GM21786 (cell line): ENCODE measurements around the gene SRP68.
"Not testable (repeated sequence)": the region's sequence is repeated elsewhere in the genome, so short reads cannot be mapped to it uniquely, and the experiment has no call there.

Experiments used
- ATAC-seq: cut with Tn5 transposase; IDR thresholded peaks from one replicate; pipeline ENCODE4 v1.9.1; 2021; ENCODE audit not compliant: unreplicated experiment

The SRP68 gene

GRCh38 chr17:76090517-76091129 is 18.3 kb upstream of the SRP68 start:
- ATAC-seq, result no peak

GRCh38 chr17:76089680-76090516 is 17.6 kb upstream of the SRP68 start:
- no peak for ATAC-seq

GRCh38 chr17:76088868-76089576 is 16.7 kb upstream of the SRP68 start:
- no peak for ATAC-seq

GRCh38 chr17:76088041-76088867 is 15.9 kb upstream of the SRP68 start:
- ATAC-seq, result no peak

GRCh38 chr17:76087531-76087930 is 15.2 kb upstream of the SRP68 start:
- no peak for ATAC-seq

- no peak for ATAC-seq
These were observed 14.1 kb upstream of the SRP68 start for GRCh38 chr17:76086384-76086783.

GRCh38 chr17:76085731-76086366 is 13.5 kb upstream of the SRP68 start:
- ATAC-seq, result no peak

GRCh38 chr17:76085066-76085730 is 12.9 kb upstream of the SRP68 start:
- no peak for ATAC-seq

GRCh38 chr17:76083536-76084182 is 11.3 kb upstream of the SRP68 start:
- ATAC-seq, result no peak

GRCh38 chr17:76082326-76083251 is 10.3 kb upstream of the SRP68 start:
- no peak for ATAC-seq

- no peak for ATAC-seq
These were observed 9.2 kb upstream of the SRP68 start for GRCh38 chr17:76081295-76082210.

- ATAC-seq, result no peak
These were observed 8.5 kb upstream of the SRP68 start for GRCh38 chr17:76080768-76081287.

- ATAC-seq, result no peak
These were observed 7.8 kb upstream of the SRP68 start for GRCh38 chr17:76079956-76080767.

GRCh38 chr17:76079535-76079955 is 7.2 kb upstream of the SRP68 start:
- ATAC-seq, result no peak

- no peak for ATAC-seq
These were observed 6.7 kb upstream of the SRP68 start, which contains the start of gene ZACN for GRCh38 chr17:76078860-76079534. Gene ZACN (plus strand): TSS chr17:76079182. CDS start chr17:76079265, 83 bp downstream.

GRCh38 chr17:76078370-76078769 is 6.1 kb upstream of the SRP68 start:
- ATAC-seq, result not testable (repeated sequence)
